GM12891 (cell line): ENCODE data around the gene BRIP1.

ENCODE experiments used
- DNase-seq: peaks from one replicate; pipeline ENCODE4 v3.0.0; 2011; ENCODE audit warnings: low spot score; ENCODE audit not compliant: insufficient read length
- FAIRE-seq: peaks from 2 replicates; lab custom pipeline; 2011; peaks lifted over from hg19 to GRCh38; lab: Jason Lieb, UNC
- PAX5 ChIP-seq: IDR thresholded peaks from 2 replicates; pipeline ENCODE4 v1.6.1; 2011; ENCODE audit warnings: low read length, moderate library complexity, mild to moderate bottlenecking; ENCODE audit not compliant: insufficient read depth, severe bottlenecking
- POLR2A ChIP-seq: IDR thresholded peaks from 2 replicates; pipeline ENCODE4 v1.6.1; 2011; ENCODE audit warnings: low read depth, low read length, control low read depth
- POLR2AphosphoS5 ChIP-seq: IDR thresholded peaks from 2 replicates; pipeline ENCODE4 v1.6.1; 2011; ENCODE audit warnings: low read depth, low read length, control low read depth
- POU2F2 ChIP-seq: IDR thresholded peaks from 2 replicates; pipeline ENCODE4 v1.6.1; 2011; ENCODE audit warnings: low read depth, mild to moderate bottlenecking, control low read depth, low read length, moderate library complexity
- SPI1 ChIP-seq: IDR thresholded peaks from 2 replicates; pipeline ENCODE4 v1.6.1; 2011; ENCODE audit warnings: low read depth, low read length, control low read depth
- TAF1 ChIP-seq: IDR thresholded peaks from 2 replicates; pipeline ENCODE4 v1.6.1; 2011; ENCODE audit warnings: low read depth, low read length, control low read depth

BRIP1 gene

DNA sequence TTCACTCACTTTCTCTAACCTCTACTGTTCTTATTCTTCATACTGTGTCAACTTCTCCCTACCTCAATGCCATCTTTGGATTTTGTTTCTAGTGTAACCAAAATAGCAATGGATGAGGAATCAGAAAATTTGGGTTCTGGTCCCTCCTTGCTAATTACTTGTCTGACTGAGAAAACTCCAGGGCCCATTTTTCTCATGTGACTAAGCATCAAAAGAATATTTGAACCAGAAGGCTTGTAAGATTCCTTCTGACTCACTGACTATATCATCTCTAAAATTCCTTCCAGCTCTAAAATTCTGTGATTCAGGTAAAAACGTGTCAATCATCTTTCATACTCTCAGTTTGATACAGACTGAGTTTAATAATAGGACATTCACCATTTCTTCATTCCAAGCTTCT is 57.9 kb downstream of the BRIP1 start:
- TF ChIP-seq POLR2AphosphoS5 (no peak), TAF1 (no peak), PAX5 (no peak), POLR2A (no peak), POU2F2 (no peak), SPI1 (no peak)
- DNase-seq: no peak
- FAIRE-seq: no peak

DNA sequence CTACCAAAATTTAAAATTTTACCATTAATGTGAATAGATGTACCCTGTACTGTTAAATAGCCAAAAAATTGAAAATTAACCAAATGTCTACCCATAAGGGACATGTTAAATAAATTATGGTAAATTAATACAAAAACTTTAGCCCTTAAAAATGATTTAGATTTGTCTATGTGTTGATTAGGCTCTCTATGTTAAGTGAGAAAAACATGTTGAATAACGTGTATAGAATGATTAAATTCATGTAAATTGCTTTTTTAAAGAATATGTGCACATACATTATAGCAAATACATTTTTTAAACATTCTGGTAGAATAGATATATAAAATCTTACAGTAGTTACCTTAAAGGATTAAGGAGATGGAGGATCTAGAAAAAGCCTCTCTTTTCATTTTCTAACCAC is 59.5 kb downstream of the BRIP1 start:
- DNase-seq: no peak
- no peak for FAIRE-seq
- TF ChIP-seq POLR2A (no peak), PAX5 (no peak), TAF1 (no peak), POLR2AphosphoS5 (no peak), SPI1 (no peak), POU2F2 (no peak)

DNA sequence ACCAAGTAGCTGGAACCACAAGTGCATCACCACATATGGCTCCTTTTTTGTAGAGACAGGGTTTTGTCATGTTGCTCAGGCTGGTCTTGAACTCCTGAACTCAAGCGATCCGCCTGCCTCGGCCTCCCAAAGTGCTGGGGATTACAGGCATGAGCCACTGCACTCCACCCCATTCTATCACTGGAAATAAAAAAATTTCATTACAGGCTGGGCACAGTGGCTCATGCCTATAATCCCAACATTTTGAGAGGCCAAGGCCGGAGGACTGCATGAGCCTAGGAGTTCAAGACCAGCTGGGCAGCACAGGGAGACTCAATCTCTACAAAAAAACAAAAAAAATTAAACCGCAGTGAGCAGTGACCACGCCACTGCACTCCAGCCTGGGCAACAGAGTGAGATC is 60.1 kb downstream of the BRIP1 start:
- no peak for DNase-seq
- TF ChIP-seq POLR2A (no peak), TAF1 (no peak)
- FAIRE-seq: no peak

DNA sequence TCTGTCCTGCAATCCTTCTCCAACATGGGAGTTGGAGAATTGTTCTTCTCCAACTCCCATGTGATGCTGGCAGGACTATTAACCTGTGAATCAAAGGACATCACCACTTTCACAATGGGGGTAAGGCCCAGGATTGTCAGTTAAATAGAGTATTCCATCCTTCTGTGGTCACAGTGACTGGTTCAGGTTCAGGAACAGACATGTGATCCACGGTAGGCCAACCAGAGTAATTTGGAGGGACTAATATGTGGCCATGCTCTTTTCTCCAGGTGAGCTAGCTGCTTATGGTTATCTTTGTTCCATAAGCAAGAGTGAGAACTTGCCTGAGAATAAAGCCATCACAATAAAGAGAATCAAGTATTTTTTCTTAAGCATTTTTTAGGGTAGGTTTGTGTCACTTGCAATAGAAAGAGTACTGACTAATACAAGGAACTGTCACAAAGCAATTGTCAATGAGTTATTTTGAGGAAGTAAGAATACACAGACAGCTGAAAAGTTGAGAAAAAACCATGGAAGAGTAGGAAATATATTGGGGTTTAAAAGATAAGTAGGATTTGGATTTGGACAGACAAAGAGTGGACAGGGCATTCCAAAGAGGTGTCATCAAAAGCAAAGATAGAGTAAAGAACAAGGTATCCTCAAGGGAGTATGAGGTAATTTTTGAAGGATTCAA is 63.4 kb downstream of the BRIP1 start:
- no peak for FAIRE-seq
- no peak for TF ChIP-seq PAX5
- no peak for TF ChIP-seq POLR2A
- TF ChIP-seq TAF1: no peak
- TF ChIP-seq POLR2AphosphoS5: no peak
- TF ChIP-seq SPI1: no peak
- TF ChIP-seq POU2F2: no peak
- no peak for DNase-seq

DNA sequence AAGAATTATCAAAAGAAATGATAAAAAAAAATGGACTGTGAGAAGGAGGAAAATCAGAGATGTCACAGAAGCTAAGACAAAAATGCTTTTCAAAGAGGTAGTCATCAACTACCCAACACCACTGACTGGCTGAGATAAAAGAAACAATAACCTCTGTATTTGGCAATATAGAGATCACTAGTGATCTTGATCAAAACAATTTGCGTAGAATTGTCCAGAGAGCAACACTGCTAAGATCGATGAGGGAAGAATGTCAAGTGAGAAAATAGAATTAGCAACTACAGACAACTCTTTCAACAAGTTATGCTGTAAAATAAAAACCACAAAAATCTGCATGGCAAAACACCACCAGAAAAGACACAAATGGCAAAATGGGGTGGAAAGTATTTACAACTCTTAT is 66.0 kb downstream of the BRIP1 start:
- FAIRE-seq (no peak), DNase-seq (no peak)
- TF ChIP-seq SPI1: no peak
- TF ChIP-seq PAX5: no peak
- TF ChIP-seq POLR2A: no peak
- no peak for TF ChIP-seq POU2F2
- TF ChIP-seq TAF1: no peak
- TF ChIP-seq POLR2AphosphoS5: no peak

DNA sequence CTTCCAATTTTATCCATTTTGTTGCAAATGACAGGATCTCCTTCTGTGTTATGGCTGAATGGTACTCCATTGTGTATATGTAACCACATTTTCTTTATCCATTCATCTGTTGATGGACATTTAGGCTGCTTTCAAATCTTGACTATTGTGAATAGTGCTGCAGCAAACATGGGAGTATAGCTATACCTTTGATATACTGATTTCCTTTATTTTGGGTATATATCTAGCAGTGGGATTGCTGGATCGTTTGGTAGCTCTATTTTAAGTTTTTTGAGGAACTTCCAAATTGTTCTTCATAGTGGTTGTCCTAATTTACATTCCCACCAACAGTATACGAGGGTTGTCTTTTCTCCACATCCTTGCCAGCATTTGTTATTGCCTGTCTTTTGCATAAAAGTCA is 67.8 kb downstream of the BRIP1 start:
- DNase-seq: no peak
- TF ChIP-seq POLR2AphosphoS5 (no peak), PAX5 (no peak), SPI1 (no peak), POU2F2 (no peak), TAF1 (no peak), POLR2A (no peak)
- no peak for FAIRE-seq

DNA sequence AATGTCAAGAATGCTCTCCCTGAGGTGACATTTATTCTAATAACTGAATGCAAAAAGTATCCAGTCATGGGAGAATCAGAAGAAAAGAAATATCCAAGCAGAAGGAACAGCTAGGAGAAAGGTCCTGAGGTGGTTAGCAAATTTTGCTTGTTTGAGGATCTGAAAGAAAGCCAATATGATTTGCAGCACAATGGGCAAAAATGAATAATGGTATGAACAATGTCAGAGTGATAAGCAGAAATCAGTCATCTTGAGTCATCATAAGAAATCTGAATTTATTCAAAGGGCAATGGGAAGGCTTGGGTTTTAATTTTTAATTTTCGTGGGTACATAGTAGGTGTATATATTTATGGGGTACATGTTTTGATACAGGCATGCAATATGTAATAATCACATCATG is 68.5 kb downstream of the BRIP1 start:
- DNase-seq: no peak
- TF ChIP-seq SPI1 (no peak), POU2F2 (no peak), PAX5 (no peak), TAF1 (no peak), POLR2A (no peak), POLR2AphosphoS5 (no peak)
- no peak for FAIRE-seq

DNA sequence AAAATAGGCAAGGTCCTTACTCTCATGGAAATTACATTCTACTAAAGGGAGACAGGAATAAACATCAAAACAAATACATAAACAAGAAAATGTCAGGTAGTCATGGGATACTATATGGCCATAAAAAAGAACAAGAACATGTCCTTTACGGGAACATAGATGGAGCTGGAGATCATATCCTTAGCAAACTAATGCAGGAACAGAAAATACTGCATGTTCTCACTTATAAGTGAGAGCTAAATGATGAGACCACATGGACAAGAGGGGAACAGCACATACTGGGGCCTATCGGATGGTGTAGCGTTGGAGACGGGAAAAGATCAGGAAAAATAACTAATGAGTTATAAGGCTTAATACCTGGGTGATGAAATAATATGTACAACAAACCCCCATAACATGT is 69.1 kb downstream of the BRIP1 start:
- FAIRE-seq (no peak), DNase-seq (no peak)
- TF ChIP-seq POU2F2: no peak
- no peak for TF ChIP-seq POLR2AphosphoS5
- no peak for TF ChIP-seq POLR2A
- TF ChIP-seq TAF1: no peak
- TF ChIP-seq SPI1: no peak
- no peak for TF ChIP-seq PAX5

DNA sequence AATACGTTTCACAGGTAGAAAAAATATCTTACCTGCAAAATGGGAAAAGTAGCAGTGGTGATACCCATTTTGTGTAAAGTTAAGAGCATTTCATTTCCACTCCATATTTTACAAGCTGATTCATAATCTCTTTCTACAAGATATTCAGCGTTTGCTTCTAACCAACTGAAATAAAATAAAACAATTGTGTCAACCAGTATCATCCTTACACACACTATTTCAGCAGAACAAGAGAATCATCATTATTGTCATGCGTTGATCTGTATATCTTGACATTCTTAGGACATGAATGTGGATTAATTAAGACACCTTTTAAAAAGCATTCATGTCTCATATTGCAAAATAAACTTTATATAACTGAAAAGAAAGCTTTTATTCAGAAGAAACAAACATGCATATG is 69.8 kb downstream of the BRIP1 start:
- FAIRE-seq (peak; percentile 23), DNase-seq (no peak)
- TF ChIP-seq TAF1: no peak
- TF ChIP-seq SPI1: no peak
- no peak for TF ChIP-seq POLR2A
- TF ChIP-seq PAX5: no peak

DNA sequence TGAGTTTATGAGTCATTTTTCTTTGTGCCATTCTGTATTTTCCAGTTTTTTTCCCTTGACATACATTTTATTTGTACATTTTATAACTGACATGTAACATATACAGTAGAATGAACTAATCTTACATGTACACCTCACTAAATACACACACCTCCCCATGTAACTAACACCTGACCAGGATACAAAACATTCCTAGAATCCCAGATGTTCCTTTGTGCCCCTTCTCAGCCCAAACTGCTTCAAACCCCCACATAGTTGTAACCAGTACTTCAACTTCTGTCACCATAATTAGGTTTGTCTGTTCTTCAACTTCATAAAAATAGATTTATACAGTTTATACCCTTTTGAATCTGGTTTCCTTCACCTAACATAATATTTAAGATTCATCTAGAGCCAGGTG is 73.5 kb downstream of the BRIP1 start:
- no peak for FAIRE-seq
- TF ChIP-seq POU2F2 (no peak), PAX5 (no peak), TAF1 (no peak), POLR2A (no peak), SPI1 (no peak), POLR2AphosphoS5 (no peak)

More for the DNA sequence above, 73.5 kb downstream of the BRIP1 start:
- DNase-seq: no peak
